A375 (cell line): Measurements from ENCODE around the gene ATXN2. TPM values are rescaled to one million over a fixed set of nuclear protein-coding genes. Genes with fewer than 3 reads are reported as not detected.

Experiments
- small RNA-seq: library from RNA; depleted of rRNA; stranded (forward); fragments of <200 nt; gene quantifications from one replicate; pipeline ENCODE3, GENCODE V24; 2014
- total RNA-seq: library from RNA; depleted of rRNA; stranded (reverse); fragments of >200 nt; shearing (Covaris generic); gene quantifications from 2 replicates; pipeline ENCODE4 v1.2.3, GENCODE V29; 2014; rRNA removed

Gene ATXN2
- total RNA-seq = 20.0 and 32.9 TPM in 2 replicates

GRCh38 chr12:111598637-111599452 is at the start of gene ATXN2:
Gene ATXN2 (minus strand): TSS chr12:111599315. CDS start chr12:111599034, 281 bp downstream.

GRCh38 chr12:111405859-111406473 is 193.1 kb downstream of the ATXN2 start, which contains the start of gene SH2B3:
Gene SH2B3 (plus strand): TSS chr12:111405923. CDS start chr12:111418146, 12,223 bp downstream.

Small RNA genes within 50 kb of the gene (small RNA-seq; reads per million reads assigned to genes)
- not detected for gene RF00066

Other genes starting within 250 kb of the ATXN2 start
- 5.2 and 10.5 TPM in 2 replicates for gene PHETA1, start 230.2 kb downstream of the ATXN2 start, total RNA-seq
- 109 and 113 TPM in 2 replicates for gene SH2B3, start 193.4 kb downstream of the ATXN2 start, total RNA-seq
- gene BRAP, start 86.6 kb upstream of the ATXN2 start, total RNA-seq = 17.1 and 20.2 TPM in 2 replicates
- 24.1 and 24.6 TPM in 2 replicates for gene ACAD10, start 86.7 kb upstream of the ATXN2 start, total RNA-seq
- gene ALDH2, start 167.6 kb upstream of the ATXN2 start, total RNA-seq = 28.4 and 33.6 TPM in 2 replicates
- gene MAPKAPK5, start 242.9 kb upstream of the ATXN2 start, total RNA-seq = 44.7 and 55.7 TPM in 2 replicates